Transverse colon (tissue), 4 donors: ENCODE data around the gene CCDC6.

ENCODE experiments used
- CTCF ChIP-seq, 5 experiments: fragments of 200-600 bp in 3 of 5; fragments of 450-650 bp in 2 of 5; sonication (generic) in 3 of 5; IDR thresholded peaks; 1 replicate in 2 of 5; 2 replicates in 3 of 5; pipeline ENCODE4 v1.5.1; 2016 to 2017; ENCODE audit warnings: antibody characterized with exemption in 5 of 5, inconsistent platforms in 3 of 5, mild to moderate bottlenecking in 2 of 5, moderate library complexity in 1 of 5
- POLR2AphosphoS5 ChIP-seq, 3 donors: sonication (generic); formaldehyde crosslinking; IDR thresholded peaks; one replicate each; pipeline ENCODE4 v1.6.1; 2016; ENCODE audit warnings: antibody characterized with exemption in 3 of 3

DNA sequence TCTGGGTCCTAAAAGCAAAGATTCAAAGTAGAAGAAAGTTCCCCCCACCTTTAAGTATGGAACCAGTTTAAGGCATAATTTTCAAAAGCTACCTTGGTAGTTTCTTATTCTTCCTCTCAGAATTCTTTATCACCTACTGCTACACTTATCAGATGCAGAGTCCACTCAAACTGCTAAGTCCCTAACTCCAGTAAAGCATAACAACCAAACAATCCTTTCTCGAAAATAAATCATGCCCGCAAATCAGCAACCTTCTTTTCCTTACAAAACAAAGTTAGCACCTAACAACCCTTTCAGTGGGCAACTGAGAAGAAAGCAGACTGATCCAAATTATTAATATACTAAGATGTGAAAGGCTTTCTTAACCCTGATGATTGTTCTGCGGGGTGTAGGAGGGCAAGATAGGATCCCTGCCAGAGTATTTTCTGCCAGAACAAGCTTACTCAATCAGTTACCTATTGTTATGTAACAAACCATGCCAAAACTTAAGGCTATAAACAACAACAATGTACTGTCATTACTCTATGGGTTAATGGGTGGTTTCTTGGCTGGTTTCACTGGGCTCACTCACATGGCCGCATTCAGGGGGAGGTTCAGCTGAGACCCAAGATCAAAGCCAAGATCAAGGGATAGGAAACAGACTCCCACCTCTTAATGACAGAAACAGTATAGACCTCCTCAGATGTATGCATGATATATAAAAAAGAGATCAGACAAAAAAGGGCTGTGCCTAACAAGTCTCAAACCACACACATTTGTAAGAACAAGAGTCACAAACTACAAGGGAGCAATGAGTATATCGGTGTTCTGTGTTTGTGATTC, 42.0 kb downstream of the CCDC6 start:
- TF ChIP-seq CTCF (IDR thresholded peaks at IDR 0.05) (no peak), POLR2AphosphoS5 (IDR thresholded peaks at IDR 0.05) (no peak)
